GM19328 (cell line): ENCODE results near the gene S100A8.
"Not testable (repeated sequence)": the region's sequence is repeated elsewhere in the genome, so short reads cannot be mapped to it uniquely, and the experiment has no call there.

Experiments used
- ATAC-seq: cut with Tn5 transposase; IDR thresholded peaks from one replicate; pipeline ENCODE4 v1.9.1; 2021; ENCODE audit warnings: mild to moderate bottlenecking, moderate library complexity; ENCODE audit not compliant: unreplicated experiment

S100A8 gene

DNA sequence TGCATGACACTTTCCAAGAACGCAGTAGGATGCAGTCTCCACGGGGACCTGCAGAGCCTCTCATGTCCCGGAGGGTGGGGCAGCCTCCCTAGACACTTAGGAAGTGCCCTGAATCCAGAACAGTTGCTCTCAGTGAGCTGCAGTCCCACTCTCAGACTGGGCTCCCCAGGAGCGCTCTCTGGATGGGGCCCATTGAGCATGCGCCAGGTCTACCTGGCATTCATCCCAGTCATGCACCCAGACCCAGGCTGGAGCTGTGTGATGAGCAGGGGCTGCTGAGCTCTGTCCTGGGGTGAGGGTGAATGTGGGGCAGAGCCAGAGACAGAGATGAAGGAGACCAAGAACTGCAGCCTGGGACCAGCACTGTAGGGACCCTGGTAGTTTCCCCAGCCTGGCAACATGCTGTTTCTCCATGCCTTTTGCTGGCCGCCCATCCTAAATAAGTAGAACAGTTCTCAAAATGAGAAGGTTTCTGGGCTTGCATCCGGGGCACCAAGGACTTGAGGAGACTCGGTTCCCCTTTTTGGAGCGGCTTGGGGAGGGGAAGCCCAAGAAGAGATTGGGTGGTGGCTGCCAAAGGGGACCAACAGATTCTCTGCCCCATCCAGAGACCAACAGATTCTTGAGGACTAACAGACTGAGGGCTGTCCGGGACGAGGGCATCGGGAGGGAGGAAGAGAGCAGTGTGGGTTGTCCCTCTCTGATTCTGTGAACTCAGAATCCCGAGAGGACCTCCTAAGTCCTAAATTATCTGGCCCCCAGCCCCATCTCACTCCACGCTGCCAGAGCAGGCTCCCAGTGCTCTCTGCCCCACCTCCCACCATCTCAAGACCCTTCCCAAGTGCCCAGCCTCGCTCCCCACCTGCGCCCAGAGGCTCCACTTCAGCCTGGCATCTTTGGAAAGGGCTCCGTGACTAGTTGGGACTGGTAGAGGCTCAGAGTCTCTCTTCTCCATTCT, 41.2 kb downstream of the S100A8 start:
- ATAC-seq, result no peak

DNA sequence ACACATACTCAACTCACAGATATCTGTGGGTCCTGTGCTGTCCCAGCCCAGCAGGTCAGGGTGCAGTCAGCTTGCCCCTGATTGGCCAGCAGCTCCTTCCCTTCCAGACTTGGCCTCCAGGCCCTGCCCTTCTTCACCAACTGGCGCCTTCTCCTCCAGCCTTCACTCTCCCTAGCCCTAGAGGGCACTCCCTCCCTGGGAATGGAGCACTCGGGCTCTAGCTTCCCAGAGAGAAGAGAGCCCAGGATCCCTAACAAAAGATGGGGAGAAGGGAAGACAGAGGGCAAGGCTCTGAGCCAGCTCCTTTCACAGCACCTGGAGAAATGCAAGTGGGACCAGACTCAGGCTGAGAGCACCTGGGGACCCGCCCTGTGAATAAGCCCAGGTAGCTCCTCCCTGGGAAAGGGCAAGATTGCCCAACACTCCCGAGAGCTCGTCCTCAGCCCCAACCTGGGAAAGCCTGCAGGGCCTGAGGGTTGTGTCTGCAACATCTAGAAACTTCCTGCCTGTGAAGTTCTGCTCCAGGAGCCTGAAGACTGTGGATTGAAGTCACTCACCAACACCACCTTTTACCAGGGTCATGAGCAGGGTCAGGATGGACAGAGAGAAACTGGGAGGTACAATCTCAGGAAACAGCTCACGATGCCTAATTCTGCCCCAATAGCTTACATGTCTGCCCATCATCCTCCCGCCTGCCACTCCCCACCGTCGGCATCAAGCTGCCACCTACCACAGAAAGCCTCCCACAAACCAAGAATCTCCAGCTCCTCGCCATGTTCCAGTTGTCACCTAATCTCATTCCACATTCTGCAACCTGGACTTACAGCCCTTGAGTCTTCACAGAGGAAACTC, 42.1 kb downstream of the S100A8 start, which contains the start of gene PGLYRP4:
Gene PGLYRP4, minus strand, starts transcription at position 331 of the 852 bp plus-strand sequence. CDS start 909 bp downstream, outside the sequence.
- no peak for ATAC-seq

DNA sequence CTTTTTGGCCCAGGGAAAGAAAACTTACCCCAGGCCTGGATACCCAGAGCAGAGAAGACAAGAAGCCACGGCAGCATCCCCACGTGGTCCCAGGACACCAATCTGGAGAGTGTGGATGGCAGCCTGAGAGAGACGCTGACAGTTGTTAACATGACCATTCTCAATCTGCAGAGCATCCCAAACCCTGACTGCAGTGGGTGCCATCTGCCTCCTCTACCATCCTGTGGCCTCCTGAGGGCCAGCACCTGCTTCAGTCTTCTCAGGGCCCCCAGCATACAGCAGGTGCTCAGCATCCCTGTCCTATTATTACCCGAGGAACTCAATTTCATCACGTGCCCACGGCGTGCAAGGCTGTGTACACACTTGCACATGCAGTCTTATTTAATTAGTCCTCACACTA, 43.0 kb downstream of the S100A8 start:
- ATAC-seq, result no peak

DNA sequence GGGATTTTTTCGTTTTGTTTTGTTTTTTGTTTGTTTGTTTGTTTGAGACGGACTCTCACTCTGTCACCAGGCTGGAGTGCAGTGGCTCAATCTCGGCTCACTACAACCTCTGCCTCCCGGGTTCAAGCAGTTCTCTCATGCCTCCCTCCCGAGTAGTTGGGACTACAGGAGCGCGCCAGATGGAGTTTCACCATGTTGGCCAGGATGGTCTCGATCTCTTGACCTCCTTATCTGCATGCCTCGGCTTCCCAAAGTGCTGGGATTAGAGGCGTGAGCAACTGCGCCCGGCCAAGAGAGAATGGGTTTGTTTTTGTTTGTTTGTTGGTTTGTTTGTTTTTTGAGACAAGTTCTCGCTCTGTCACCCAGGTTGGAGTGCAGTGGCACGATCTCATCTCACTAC, 43.8 kb downstream of the S100A8 start:
- ATAC-seq, result not testable (repeated sequence)

DNA sequence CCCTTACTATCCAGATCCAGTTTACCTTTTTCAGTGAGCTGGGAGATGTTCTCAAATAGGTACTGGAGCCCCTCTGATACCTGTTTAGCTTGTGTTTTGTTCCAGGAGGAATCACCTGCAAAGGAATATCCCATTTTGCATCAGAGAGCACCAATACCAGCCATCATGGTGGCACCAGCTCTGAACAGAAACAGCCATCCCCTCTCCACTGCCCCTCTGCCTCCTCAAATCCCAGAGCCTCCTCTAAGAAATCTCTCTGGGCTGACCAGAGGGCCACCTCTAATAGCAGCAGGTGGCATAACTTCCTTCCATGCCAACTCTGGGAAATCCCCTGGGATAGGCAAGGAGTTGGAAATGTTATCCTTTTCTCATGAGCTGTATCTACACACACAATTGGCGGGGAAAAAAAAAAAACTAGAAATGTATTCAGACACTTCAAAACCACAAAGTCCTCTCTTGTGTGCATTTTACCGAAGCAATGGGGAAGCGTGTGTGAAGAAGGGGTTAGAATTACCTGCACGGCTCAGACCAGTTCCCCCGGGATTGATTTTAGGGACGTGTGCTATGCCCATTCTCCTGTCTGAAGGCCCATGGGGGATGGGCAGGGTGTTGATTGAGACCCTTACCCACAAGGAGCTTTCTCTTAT, 44.7 kb downstream of the S100A8 start:
- ATAC-seq, result no peak

DNA sequence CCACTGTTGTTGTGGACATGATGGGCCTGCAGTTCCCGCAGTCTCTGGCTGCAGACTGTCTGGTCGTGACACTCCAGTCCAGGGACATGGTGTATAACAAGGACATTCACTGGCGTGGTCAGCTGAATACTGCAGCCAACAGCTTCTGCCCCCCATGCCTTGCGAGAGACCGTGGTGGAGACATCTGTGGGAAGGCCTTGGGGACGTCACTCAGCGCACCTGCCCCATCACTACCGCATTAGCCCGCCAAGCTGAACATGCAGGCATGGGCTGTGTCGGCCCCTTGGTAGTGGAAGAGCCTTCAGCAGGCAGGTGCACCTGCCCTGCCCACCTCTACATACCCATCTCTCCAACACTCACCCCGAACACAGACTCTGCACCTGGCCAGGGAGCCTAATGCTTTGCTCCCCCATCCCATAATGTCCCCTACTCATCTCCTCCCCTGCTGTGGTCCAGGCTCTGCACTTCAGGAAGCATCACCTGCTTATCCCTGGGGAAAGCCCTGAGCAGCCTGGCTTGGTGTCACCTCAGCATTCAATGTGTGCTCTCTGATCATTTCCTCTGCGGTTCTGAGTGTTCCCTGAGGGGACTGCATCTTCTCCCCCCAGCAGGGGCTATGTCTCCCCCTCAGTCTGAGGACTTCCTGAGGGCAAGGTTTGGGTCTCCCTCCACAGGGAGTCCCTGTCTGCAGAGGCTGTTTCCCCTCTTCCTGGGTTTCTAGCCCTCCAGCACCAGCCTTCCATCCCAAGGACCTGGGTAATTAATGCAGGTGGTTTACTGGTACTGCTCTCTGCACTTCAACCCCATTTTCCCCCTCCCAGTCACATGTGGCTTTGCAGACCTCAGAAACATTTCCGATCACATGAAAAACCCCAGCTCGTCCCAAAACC, 45.4 kb downstream of the S100A8 start:
- ATAC-seq, result no peak

DNA sequence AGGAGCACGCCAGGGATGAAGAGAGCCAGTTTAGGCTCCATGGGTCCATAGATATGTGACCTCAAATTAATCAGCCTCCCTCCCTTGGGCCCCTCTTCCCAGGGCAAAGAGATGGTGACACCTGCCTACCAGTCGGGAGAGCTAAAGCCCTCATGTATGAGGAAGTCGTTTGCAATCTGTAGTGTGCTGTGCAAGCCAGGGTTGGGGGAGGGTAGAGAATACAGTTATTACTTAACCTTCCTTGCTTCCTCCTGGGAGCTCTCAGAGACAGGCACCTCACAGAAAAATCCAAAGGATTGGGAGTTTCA, 46.2 kb downstream of the S100A8 start:
- ATAC-seq, result no peak

DNA sequence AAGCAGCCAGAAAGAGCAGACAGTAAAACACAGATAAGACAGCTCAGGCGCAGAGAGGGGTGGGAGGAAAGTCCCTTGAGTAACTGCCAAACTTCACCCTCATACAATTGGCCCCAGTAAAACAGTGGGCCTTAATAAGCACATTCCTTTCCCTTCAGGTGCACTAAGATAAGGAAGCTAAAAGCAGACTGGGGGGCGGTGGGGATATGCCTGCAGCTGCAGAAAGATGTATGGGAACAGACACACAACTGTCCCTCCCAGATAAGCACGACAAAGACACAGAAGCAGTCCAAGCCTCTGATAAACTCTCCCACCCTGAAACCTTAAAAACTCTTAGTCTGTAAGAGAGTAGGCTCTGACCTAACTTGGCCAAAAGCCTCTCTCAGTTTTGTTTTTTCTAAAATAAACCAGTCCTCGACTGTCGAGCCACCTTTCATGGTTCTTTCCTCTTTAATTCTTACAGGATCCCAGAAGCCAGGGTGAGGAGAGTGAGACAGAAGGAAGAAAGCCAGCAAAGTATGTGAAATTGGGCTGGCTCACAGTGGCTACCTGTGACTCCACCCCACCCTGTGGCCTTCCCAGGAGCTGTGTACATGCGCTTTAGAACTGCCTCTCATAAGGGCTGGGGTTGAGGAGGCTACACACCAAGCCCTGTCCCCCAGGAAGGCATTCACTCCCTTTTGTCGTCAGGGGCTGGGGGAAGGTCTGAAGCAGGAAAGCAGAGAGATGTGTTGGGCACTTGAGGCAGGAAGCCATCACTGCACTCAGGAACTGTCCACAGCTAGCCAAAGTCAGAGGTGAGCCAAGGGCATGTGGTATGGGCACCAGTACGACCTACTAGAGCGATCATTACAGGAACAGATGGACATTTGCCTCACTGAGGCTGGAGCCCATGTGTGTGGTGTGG, 46.8 kb downstream of the S100A8 start:
- no peak for ATAC-seq

DNA sequence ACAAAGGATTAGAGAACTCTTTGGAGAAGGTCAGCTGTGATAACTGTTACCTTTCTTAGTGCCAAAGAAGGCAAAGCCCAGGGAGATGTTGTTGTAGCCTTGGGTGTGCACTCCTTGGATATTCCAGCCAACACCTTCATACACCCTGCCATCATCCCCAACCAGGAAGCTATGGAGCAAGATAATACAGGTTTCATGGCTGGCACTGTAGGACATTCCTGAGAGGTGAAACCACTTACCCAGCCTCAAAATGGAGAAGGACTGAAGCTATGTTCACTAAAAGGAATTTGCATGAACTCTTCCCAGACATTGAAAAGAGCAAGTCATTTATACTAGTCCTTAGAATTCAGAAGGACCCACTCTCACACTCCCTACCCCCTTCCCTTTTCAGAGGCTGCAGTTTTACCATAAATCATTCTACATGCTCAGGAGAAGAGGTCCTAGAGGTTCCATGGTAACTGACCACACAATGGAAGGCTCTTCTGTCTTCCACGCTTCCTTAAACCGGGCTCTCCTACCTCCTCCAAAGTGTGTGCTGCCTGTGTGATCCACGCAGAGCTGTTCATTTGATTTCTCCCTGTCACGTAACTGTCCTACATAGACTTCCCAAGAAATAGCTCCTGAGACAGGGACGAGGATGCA, 47.7 kb downstream of the S100A8 start:
- no peak for ATAC-seq

DNA sequence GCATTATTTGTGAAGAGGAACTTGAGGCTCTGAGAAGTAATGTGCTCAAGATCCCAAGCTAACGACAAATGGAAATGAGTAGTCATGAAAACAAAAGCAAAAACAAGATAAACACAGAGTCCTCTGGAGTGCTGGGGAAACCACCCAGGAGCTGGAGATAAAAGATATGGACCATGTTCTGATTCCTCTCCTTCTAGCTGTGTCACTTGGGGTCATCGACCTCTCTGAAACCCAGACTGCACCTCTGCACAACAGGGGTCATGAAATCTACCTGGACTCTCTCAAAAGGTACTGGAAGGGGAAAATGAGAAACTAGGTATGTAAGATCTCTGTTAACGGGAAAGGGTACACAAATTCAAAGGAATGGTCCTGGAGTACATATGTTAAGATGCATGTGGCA, 48.7 kb downstream of the S100A8 start:
- no peak for ATAC-seq

DNA sequence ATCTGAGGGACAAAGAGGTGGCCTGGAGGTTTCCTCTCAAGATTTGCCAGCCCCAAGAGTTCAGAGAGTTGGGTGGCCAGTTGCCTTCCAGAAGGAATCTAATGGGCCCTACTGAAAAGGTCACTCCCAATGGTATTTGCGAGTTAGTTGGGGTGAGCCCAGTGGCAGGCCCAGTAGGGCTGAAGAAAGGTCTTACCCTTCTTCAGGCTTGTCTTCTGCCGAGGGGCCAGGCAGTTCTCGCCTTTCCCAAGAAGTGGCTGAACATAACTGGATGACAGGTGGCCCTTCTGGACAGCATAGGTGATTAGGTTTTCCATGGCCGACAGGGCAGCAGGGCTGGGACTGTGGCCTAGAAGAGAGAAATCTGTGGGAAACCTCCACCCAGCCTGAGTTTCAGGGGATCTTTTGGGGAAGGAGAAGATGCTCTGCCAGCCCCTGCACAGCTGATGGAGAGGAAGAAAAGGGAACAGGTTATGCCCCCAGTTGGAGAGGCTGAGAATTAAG, 49.4 kb downstream of the S100A8 start:
- no peak for ATAC-seq

DNA sequence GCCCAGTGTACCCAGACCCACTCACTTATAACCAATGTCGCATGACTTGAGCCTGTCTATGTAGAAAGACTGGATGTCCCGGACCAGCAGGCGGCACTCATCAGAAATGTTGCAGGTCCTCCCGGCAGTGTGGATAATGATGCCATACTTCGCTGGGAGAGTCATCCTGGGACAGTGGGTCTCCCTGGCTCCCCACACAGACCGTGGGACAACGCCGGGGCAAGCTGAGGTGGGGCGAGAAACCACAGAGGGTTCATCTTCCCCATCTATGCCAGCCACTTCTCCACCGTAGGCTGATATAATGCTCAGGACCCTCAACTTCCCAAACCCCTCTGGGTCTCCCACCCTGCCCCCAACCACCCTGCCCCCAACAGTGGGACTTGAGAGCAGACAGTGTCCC, 50.5 kb downstream of the S100A8 start:
- no peak for ATAC-seq
